NB4 (cell line): Measurements from ENCODE around the gene HDAC11.

Source experiments
- DNase-seq: peaks from one replicate; pipeline ENCODE4 v3.0.0; 2010; ENCODE audit warnings: low read depth
- H3K4me3 ChIP-seq: one replicate; pipeline ENCODE4 v1.5.1; 2011; ENCODE audit warnings: mild to moderate bottlenecking, low read depth, low read length, moderate library complexity
- MYC ChIP-seq: IDR thresholded peaks from 2 replicates; pipeline ENCODE4 v1.6.1; 2011; ENCODE audit warnings: low read depth, low read length
- POLR2A ChIP-seq: IDR thresholded peaks from 2 replicates; pipeline ENCODE4 v1.6.1; 2011; ENCODE audit warnings: mild to moderate bottlenecking; ENCODE audit not compliant: insufficient read length; ENCODE audit errors: extremely low read depth
- TF ChIP-seq, protein P1 (sequence below): IDR thresholded peaks from 2 replicates; pipeline ENCODE4 v1.6.1; 2011; ENCODE audit warnings: low read depth, low read length
- TF ChIP-seq, protein P2 (sequence below): IDR thresholded peaks from one replicate; pipeline ENCODE4 v1.5.1; 2012; ENCODE audit warnings: low read depth, low read length

Gene HDAC11

DNA sequence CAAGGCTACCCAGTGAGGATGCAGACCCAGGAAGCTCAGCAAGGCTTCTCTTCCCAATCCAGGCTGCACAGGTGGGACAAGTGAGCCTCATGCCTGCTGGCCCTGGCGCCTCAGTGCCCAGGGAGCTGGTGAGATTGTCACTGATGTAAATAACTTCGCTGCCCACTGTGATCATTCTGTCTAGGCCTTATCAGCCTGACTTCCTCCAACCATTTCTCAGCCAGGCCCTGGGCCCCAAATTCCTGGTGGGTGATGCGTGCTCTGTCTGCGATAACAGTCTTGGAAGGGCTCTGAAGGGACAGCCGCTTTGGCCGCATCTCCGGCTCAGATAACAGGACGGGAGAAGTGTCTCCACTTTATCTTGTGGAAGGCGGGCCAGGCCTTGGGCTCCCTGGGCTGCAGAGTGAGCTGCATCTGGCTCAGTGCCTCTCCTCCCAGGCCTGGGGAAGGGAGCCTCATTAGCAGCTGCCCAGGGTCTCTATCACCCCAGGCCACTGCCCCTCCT lies 66.6 kb downstream of the HDAC11 start:
- DNase-seq: no peak
- H3K4me3 ChIP-seq: no peak overlapping the region
- TF ChIP-seq, protein P1, sequence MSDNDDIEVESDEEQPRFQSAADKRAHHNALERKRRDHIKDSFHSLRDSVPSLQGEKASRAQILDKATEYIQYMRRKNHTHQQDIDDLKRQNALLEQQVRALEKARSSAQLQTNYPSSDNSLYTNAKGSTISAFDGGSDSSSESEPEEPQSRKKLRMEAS: no peak
- TF ChIP-seq, protein P2, sequence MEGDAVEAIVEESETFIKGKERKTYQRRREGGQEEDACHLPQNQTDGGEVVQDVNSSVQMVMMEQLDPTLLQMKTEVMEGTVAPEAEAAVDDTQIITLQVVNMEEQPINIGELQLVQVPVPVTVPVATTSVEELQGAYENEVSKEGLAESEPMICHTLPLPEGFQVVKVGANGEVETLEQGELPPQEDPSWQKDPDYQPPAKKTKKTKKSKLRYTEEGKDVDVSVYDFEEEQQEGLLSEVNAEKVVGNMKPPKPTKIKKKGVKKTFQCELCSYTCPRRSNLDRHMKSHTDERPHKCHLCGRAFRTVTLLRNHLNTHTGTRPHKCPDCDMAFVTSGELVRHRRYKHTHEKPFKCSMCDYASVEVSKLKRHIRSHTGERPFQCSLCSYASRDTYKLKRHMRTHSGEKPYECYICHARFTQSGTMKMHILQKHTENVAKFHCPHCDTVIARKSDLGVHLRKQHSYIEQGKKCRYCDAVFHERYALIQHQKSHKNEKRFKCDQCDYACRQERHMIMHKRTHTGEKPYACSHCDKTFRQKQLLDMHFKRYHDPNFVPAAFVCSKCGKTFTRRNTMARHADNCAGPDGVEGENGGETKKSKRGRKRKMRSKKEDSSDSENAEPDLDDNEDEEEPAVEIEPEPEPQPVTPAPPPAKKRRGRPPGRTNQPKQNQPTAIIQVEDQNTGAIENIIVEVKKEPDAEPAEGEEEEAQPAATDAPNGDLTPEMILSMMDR: no peak
- TF ChIP-seq MYC (no peak), POLR2A (no peak)

DNA sequence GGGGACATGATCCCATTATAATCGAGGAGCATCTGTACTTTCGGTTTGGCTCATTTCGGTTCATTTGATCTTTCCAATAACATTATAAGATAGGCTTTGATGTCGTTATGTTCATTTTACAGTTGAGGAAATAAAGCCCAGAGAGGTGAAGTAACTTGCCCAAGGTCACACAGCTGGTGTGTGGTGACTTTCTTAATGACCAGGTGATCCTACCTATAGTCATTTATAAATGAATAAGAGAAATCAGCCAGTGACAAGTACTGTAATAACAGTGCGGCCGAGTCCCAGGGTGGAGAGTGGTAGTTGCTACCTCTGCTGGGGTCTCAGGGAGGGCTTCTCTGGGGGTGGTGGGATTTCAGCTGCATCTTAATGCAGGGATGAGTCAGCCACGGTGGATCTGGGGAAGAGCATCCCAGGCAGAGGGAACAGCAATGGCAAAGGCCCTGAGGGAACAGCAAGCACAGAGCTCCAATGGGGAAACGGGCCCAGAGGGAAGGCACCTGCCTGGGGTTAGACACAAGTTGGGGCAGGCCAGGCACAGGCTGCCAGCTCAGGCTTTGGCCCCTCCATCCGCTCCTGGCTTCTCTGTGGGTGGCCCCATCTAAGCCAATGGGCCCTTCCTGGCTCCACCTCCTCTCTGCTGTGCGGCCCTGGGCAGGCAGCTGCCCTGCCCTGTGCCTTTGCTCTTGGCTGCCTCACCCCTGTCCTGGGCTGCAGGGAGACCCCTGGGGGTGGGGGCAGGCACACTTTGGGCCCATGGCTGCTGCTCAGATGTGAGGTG lies 67.7 kb downstream of the HDAC11 start:
- DNase-seq: no peak

DNA sequence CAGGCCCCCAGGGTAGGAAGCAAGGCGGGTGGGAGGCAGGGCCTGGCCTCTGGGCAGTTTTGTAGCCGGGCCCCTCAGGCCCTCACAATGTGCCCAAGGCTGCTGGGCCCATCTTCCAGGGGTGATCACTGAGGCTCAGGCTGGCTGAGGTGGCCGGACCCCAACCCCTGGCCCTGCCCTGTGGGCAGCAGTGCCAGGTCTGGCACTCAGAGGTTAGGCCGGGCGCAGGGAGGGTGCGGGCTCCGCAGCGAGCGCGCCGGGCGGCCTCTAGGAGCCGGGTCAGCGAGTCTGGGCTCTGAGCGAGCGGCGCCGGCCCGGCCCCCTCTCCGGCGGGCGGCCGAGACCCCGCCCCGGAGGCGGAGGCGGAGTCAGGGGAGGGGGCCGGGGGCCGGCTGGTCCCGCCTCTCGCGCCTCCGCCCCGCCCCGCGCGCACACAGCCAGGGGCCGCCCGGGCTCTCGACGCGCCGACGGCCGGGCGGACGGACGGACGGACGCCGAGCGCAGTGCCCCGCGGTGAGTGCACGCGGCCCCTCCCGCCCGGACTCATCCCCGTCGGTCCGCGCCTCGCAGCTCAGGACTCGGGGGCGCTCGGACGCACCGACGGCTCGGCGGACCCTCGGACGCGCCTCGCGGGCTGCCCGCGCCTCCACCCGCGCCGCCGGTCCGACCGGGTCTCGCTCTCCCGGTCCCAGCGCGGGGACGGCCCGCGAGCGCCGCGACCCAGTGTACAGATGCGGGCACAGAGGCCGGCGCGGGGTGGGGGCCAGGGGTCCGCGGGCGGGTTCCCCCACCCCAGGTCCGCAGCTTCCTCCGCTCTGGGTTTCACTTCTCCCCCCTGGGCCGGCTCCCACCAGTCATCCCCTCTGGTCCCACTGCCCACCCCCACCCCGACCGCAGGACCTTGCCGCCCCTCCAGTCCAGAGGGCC lies 68.9 kb downstream of the HDAC11 start, which contains the start of gene FBLN2:
TSS of gene FBLN2 (plus strand) at position 430 of the 927 bp plus-strand sequence. CDS start 21,231 bp downstream, outside the sequence.
- no peak within 1 kb of the TSS for H3K4me3 ChIP-seq
- DNase-seq: no peak
- TF ChIP-seq MYC: no peak
- TF ChIP-seq, protein P2: no peak
- TF ChIP-seq, protein P1: no peak
- no peak for TF ChIP-seq POLR2A

More for the DNA sequence above, 67.7 kb downstream of the HDAC11 start:
- no peak overlapping the region for H3K4me3 ChIP-seq
- TF ChIP-seq, protein P2: no peak
- no peak for TF ChIP-seq MYC
- TF ChIP-seq, protein P1: no peak

DNA sequence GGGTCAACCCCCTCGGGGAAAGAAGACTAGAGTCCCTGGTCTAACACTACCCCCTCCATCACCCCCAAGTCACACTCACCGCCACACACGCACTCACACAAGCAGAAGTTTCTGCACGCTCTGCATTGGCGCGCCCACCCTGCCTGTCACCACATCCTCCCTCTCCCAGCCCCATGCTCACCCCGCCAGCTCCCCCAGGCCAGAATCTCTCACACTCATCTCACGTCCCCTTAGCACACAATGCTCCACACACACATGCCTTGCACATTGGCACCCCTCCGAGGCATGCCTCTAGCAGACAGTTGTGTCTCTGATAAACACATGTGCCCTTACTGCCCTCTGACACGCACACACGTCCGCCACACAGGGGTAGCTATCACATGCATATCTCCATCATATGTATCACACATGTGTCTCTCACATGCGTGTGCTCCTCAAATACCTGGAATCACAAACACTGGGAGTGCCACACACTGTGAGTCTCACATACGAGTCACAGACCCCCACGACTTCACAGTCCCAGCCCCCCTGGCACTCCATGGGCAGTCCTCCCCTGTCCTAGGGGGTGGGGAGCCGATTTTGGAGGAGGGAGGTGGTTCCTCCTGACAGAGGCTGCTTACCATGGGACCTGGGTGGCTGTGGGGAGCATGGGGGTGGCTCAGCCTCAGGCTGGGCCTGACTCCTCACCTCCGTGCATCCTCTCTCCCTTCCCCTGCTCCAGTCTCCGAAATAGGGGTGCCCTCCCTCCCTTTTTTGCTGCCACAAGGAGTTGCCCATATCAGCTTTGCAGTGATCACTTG lies 69.7 kb downstream of the HDAC11 start:
- DNase-seq: peak; percentile 25
- H3K4me3 ChIP-seq: no peak overlapping the region
- TF ChIP-seq, protein P2: no peak

DNA sequence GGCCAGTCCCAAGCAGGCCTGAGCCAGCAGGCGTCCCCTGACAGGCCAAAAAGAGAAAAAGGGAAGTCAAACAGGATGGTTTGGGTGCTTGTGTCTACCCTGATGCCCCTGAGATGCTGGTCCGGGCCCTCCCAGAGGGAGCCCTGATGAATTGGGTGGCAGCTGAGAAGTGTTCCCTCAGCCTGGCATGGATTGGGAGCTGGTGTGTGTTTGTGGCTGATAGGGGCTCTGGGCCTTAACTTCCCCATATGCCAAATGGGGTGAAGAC lies 70.3 kb downstream of the HDAC11 start:
- no peak for TF ChIP-seq MYC
- TF ChIP-seq, protein P1: no peak
- no peak for TF ChIP-seq POLR2A
- TF ChIP-seq, protein P2: no peak
- no peak overlapping the region for H3K4me3 ChIP-seq
- DNase-seq: peak; percentile 16
